Esophagus squamous epithelium (tissue), 5 donors: ENCODE data around the gene CKB. TPM values are rescaled to one million over a fixed set of nuclear protein-coding genes. Genes with fewer than 3 reads are reported as not detected.

Experiments used
- DNase-seq: peaks from one replicate; lab custom pipeline; 2025; lab: John Stamatoyannopoulos, UW
- H3K27ac ChIP-seq, 4 donors: fragments of 200-600 bp; sonication (generic); one replicate each; pipeline ENCODE4 v1.5.1; 2016 to 2019; ENCODE audit warnings: mild to moderate bottlenecking in 1 of 4
- H3K27me3 ChIP-seq, 4 donors: fragments of 200-600 bp; sonication (generic); 1 replicate in 3 of 4; 2 replicates in 1 of 4; pipeline versions ENCODE4 v1.5.1 to v1.6.0; 2017 to 2021; ENCODE audit warnings: antibody characterized with exemption in 1 of 4
- H3K36me3 ChIP-seq, 3 donors: fragments of 200-600 bp; sonication (generic); one replicate each; pipeline ENCODE4 v1.5.1; 2016 to 2019
- H3K4me1 ChIP-seq, 3 donors: fragments of 200-600 bp; sonication (generic); one replicate each; pipeline ENCODE4 v1.5.1; 2017 to 2019
- H3K4me3 ChIP-seq, 4 donors: fragments of 200-600 bp; sonication (generic); 1 replicate in 3 of 4; 2 replicates in 1 of 4; pipeline ENCODE4 v1.5.1; 2016 to 2019; ENCODE audit warnings: mild to moderate bottlenecking in 2 of 4, moderate library complexity in 1 of 4
- H3K9me3 ChIP-seq, 3 donors: fragments of 200-600 bp; sonication (generic); one replicate each; pipeline ENCODE4 v1.5.1; 2016 to 2019
- CTCF ChIP-seq, 6 experiments: fragments of 450-650 bp in 4 of 6; fragments of 200-600 bp in 2 of 6; sonication (generic) in 2 of 6; IDR thresholded peaks; one replicate each; pipeline ENCODE4 v1.5.1; 2016 to 2019; ENCODE audit warnings: antibody characterized with exemption in 6 of 6, mild to moderate bottlenecking in 4 of 6, moderate library complexity in 4 of 6
- POLR2A ChIP-seq, 4 donors: fragments of 450-650 bp; IDR thresholded peaks; one replicate each; pipeline ENCODE4 v1.6.1; 2017; ENCODE audit warnings: antibody characterized with exemption in 4 of 4, mild to moderate bottlenecking in 4 of 4, moderate library complexity in 3 of 4
- WGBS, 2 donors: methylation state at CpG; one replicate each; pipeline ENCODE4 v1.1.5; 2018; 5-methylcytosine and 5-hydroxymethylcytosine counted together
- intact Hi-C: fragments of 100-400 bp; cut with DNase I; formaldehyde crosslinking; loops from one replicate; pipeline ENCODE4 v1.15.0; 2022
- total RNA-seq, 4 donors: library from RNA; depleted of rRNA; stranded (reverse); fragments of >200 nt; gene quantifications; one replicate each; pipeline ENCODE4 v1.1.0, GENCODE V29; 2016
- donor health status: DM: yes; HTN: yes; CAD: no.

Gene CKB
- total RNA-seq, 4 donors from 2014 or later: 27.2 to 204 (median 37.6) TPM

- DNase-seq: no peak
- TF ChIP-seq CTCF (IDR thresholded peaks at IDR 0.05): no peak
- no peak for TF ChIP-seq POLR2A (IDR thresholded peaks at IDR 0.05)
- Histone ChIP-seq H3K36me3 (peaks cover 0 to 58% (median 4%) of the 10 kb centered on the region in 3 donors), H3K4me1 (peaks cover 13 to 90% (median 42%) of the 10 kb centered on the region in 3 donors), H3K4me3 (no peak overlapping the region), H3K9me3 (no peaks in the 10 kb centered on the region), H3K27me3 (no peaks in the 10 kb centered on the region), H3K27ac (peak overlapping the region in 3 of 4 donors; percentile 75 to 81 (median 78))
- 87 to 89% methylated on average over 8 to 11 of the region's 15 CpGs for WGBS, 2 donors
- intact Hi-C loops: no loop called here
Observed at GRCh38 chr14:103531421-103532215, 9.0 kb upstream of the CKB start.

GRCh38 chr14:103530831-103531230 lies 8.2 kb upstream of the CKB start:
- intact Hi-C loops: no loop called here
- no CpG with 5 or more reads among the region's 11 CpGs for WGBS, 2 donors
- H3K27ac ChIP-seq: no peak overlapping the region
- no peaks in the 10 kb centered on the region for H3K9me3 ChIP-seq
- DNase-seq: no peak
- peaks cover 13 to 93% (median 46%) of the 10 kb centered on the region in 3 donors for H3K4me1 ChIP-seq
- TF ChIP-seq POLR2A (IDR thresholded peaks at IDR 0.05): no peak
- no peak for TF ChIP-seq CTCF (IDR thresholded peaks at IDR 0.05)
- peaks cover 0 to 58% (median 4%) of the 10 kb centered on the region in 3 donors for H3K36me3 ChIP-seq
- no peak overlapping the region for H3K4me3 ChIP-seq
- H3K27me3 ChIP-seq: no peaks in the 10 kb centered on the region

GRCh38 chr14:103530390-103530789 lies 7.8 kb upstream of the CKB start:
- Histone ChIP-seq H3K9me3 (no peaks in the 10 kb centered on the region), H3K27ac (no peak overlapping the region), H3K4me3 (peak overlapping the region in 2 of 4 donors; percentile 89 to 100), H3K27me3 (no peaks in the 10 kb centered on the region), H3K4me1 (peaks cover 13 to 91% (median 43%) of the 10 kb centered on the region in 3 donors), H3K36me3 (peaks cover 0 to 53% (median 3%) of the 10 kb centered on the region in 3 donors)
- WGBS, 2 donors: 56 to 100% methylated on average over 1 to 4 of the region's 7 CpGs
- intact Hi-C loops: no loop called here
- TF ChIP-seq CTCF (IDR thresholded peaks at IDR 0.05): no peak
- no peak for TF ChIP-seq POLR2A (IDR thresholded peaks at IDR 0.05)
- no peak for DNase-seq

- TF ChIP-seq CTCF (IDR thresholded peaks at IDR 0.05) (no peak), POLR2A (IDR thresholded peaks at IDR 0.05) (no peak)
- intact Hi-C loops: no loop called here
- peaks cover 13 to 83% (median 35%) of the 10 kb centered on the region in 3 donors for H3K4me1 ChIP-seq
- H3K9me3 ChIP-seq: no peaks in the 10 kb centered on the region
- DNase-seq: no peak
- 50 to 56% methylated on average over 6 to 21 of the region's 42 CpGs for WGBS, 2 donors
- no peaks in the 10 kb centered on the region for H3K27me3 ChIP-seq
- H3K36me3 ChIP-seq: peaks cover 0 to 46% (median 0%) of the 10 kb centered on the region in 3 donors
- H3K4me3 ChIP-seq: peak overlapping the region; percentile 70 to 100 (median 82)
- H3K27ac ChIP-seq: peak overlapping the region; percentile 82 to 93 (median 90)
Observed at GRCh38 chr14:103529383-103530365, 7.0 kb upstream of the CKB start.
